GM18909 (cell line): Measurements from ENCODE around the gene HLA-DMA.
"Not testable (repeated sequence)": the region's sequence is repeated elsewhere in the genome, so short reads cannot be mapped to it uniquely, and the experiment has no call there.

ENCODE experiments used
- ATAC-seq: cut with Tn5 transposase; IDR thresholded peaks from one replicate; pipeline ENCODE4 v1.9.1; 2021; ENCODE audit warnings: mild to moderate bottlenecking; ENCODE audit not compliant: unreplicated experiment, poor library complexity

The HLA-DMA gene

GRCh38 chr6:32956176-32956575, 3.3 kb upstream of the HLA-DMA start:
- no peak for ATAC-seq

- no peak for ATAC-seq
Observed at GRCh38 chr6:32954986-32955802, 2.3 kb upstream of the HLA-DMA start.

GRCh38 chr6:32954267-32954666, 1.4 kb upstream of the HLA-DMA start:
- no peak for ATAC-seq

GRCh38 chr6:32953775-32954174, 878 bp upstream of the HLA-DMA start:
- no peak for ATAC-seq

GRCh38 chr6:32950449-32950848, 2.4 kb downstream of the HLA-DMA start:
- ATAC-seq: no peak

- ATAC-seq: no peak
Observed at GRCh38 chr6:32950010-32950409, 2.9 kb downstream of the HLA-DMA start.

- no peak for ATAC-seq
Observed at GRCh38 chr6:32949113-32949512, 3.8 kb downstream of the HLA-DMA start.

- ATAC-seq: no peak
Observed at GRCh38 chr6:32947552-32948465, 5.1 kb downstream of the HLA-DMA start.

GRCh38 chr6:32946893-32947292, 6.0 kb downstream of the HLA-DMA start:
- ATAC-seq: no peak

GRCh38 chr6:32945953-32946352, 6.9 kb downstream of the HLA-DMA start:
- ATAC-seq: no peak

- no peak for ATAC-seq
Observed at GRCh38 chr6:32945108-32945760, 7.7 kb downstream of the HLA-DMA start.

- ATAC-seq: peak; percentile 35
Observed at GRCh38 chr6:32943864-32944649, 8.8 kb downstream of the HLA-DMA start.

GRCh38 chr6:32942555-32943123, 10.3 kb downstream of the HLA-DMA start:
- not testable (repeated sequence) for ATAC-seq

GRCh38 chr6:32941214-32941768, 11.6 kb downstream of the HLA-DMA start:
- ATAC-seq: peak; percentile 62

GRCh38 chr6:32940656-32941213, 12.2 kb downstream of the HLA-DMA start, which contains the start of gene HLA-DMB:
Gene HLA-DMB, minus strand, starts transcription at chr6:32941028. Its CDS starts 221 bp downstream, at chr6:32940807.
- peak; percentile 64 for ATAC-seq

- no peak for ATAC-seq
Observed at GRCh38 chr6:32938494-32938893, 14.4 kb downstream of the HLA-DMA start.

- ATAC-seq: no peak
Observed at GRCh38 chr6:32937230-32937633, 15.7 kb downstream of the HLA-DMA start.

- ATAC-seq: no peak
Observed at GRCh38 chr6:32936239-32937152, 16.4 kb downstream of the HLA-DMA start.
